ENCODE measurements around the gene MED15. TPM values are rescaled to one million over a fixed set of nuclear protein-coding genes. Genes with fewer than 3 reads are reported as not detected.

Gene MED15
- total RNA-seq, 4 donors from 2014 or later: 34.0 to 54.1 (median 38.9) TPM

GRCh38 chr22:20588092-20588842 lies 80.9 kb downstream of the MED15 start:
- intact Hi-C loops (cut with DNase I): no loop called here
- no peak overlapping the region for H3K27ac ChIP-seq (replicated peaks in 1 of 4)
- WGBS: 64% methylated on average over 2 of the region's 7 CpGs

DNA sequence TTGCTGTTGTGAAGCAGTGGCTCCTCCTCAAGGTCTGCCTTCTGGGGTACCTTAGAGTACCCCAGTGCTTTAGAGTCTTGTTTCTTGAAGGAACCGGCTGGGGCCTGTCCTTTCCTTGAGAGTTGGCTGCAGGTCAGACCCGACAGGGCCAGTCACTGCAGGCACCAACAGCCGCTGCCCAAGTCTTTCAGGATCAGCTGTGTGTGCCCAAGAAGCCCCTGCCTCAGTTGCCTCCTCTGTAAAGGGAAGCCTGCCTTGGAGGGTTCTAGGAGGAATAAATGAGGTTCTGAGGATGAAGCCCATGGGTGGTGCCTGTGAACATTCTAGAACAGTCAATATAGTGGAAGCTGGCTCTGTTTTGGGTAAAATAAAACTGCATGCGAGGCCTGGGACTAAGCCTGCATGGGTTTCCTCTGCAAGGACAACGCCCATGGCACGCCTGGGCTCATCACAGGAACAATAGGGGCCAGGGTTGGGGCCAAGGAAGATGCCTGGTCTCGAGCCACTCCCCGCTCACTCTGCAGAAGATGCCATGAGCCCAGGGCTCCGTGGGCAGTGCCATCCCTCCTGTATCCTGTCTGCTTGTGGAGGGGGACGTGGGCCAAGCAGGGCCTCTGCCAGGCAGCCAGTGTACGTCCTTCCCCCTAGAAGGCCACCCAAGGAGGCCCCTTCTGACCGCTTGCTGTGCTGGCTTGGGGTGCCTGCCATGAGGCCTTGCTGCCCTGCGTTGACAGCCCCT lies 81.6 kb downstream of the MED15 start:
- DNase-seq (ENCODE audit: extremely low spot score): no peak

More at GRCh38 chr22:20588092-20588842, 80.9 kb downstream of the MED15 start:
- no peak for DNase-seq (ENCODE audit: extremely low spot score)
- Histone ChIP-seq H3K36me3 (peaks cover 41 to 49% (median 47%) of the 10 kb centered on the region in 4 donors), H3K4me3 (no peak overlapping the region), H3K9me3 (no peaks in the 10 kb centered on the region), H3K27me3 (no peaks in the 10 kb centered on the region), H3K4me1 (no peaks in the 10 kb centered on the region)
- TF ChIP-seq, protein P1, sequence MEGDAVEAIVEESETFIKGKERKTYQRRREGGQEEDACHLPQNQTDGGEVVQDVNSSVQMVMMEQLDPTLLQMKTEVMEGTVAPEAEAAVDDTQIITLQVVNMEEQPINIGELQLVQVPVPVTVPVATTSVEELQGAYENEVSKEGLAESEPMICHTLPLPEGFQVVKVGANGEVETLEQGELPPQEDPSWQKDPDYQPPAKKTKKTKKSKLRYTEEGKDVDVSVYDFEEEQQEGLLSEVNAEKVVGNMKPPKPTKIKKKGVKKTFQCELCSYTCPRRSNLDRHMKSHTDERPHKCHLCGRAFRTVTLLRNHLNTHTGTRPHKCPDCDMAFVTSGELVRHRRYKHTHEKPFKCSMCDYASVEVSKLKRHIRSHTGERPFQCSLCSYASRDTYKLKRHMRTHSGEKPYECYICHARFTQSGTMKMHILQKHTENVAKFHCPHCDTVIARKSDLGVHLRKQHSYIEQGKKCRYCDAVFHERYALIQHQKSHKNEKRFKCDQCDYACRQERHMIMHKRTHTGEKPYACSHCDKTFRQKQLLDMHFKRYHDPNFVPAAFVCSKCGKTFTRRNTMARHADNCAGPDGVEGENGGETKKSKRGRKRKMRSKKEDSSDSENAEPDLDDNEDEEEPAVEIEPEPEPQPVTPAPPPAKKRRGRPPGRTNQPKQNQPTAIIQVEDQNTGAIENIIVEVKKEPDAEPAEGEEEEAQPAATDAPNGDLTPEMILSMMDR (IDR thresholded peaks at IDR 0.05): no peak
- no peak for TF ChIP-seq POLR2AphosphoS5 (IDR thresholded peaks at IDR 0.05)

DNA sequence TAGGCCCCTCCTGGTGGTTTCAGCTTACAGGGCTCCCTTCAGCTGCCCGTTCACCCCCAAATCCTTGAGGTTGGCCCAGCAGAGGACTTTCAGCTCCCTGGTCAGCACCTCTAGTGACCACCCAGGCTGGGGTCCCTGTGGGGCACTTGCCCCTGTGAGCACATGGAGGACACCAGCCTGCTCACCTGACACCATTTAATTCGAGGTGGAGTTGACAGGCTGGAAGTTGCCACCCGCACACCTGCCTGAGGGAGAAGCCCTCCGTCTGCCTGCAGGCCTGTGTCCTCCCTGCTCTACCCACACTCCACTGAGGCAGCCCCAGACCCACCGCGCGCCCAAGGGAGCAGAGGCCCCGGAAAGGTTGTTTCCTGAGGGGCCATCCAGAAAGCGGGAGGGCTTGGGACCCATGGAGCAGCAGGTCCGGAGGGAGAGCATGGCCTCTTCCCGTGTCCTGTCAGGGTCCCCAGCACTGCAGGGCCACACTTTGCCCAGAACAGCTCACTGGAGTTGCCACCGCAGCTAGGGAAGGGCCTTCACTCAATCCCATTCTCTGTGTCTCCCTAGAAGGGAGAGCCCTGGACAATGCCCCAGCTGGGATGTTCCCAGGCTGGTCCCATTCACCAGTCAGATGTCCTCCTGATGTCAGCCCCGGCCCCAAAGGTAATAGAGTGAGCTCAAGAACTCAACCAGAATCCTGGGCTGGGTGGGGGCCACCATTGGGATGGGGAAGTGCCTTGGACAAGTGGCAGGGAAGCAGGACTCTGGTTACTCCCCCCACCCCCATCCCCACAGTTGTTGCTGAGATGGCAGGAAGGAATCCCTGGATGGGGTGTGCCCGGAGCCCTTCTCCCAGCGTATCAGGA lies 82.4 kb downstream of the MED15 start:
- no peak for DNase-seq (ENCODE audit: extremely low spot score)
- Histone ChIP-seq H3K27me3 (no peaks in the 10 kb centered on the region), H3K27ac (replicated peaks in 1 of 4) (no peak overlapping the region), H3K9me3 (no peaks in the 10 kb centered on the region), H3K4me1 (no peaks in the 10 kb centered on the region), H3K36me3 (peaks cover 27 to 33% (median 32%) of the 10 kb centered on the region in 4 donors), H3K4me3 (no peak overlapping the region)
- WGBS: 76% methylated on average over 8 of the region's 15 CpGs
- intact Hi-C loops (cut with DNase I): no loop called here
- TF ChIP-seq POLR2A (IDR thresholded peaks at IDR 0.05; ENCODE audit: low read depth): no peak
- TF ChIP-seq, protein P1 (IDR thresholded peaks at IDR 0.05): no peak
- TF ChIP-seq POLR2AphosphoS5 (IDR thresholded peaks at IDR 0.05): no peak
- no peak for TF ChIP-seq EP300 (IDR thresholded peaks at IDR 0.05)

More for the DNA sequence above, 81.6 kb downstream of the MED15 start:
- Histone ChIP-seq H3K27ac (replicated peaks in 1 of 4) (no peak overlapping the region), H3K27me3 (no peaks in the 10 kb centered on the region), H3K9me3 (no peaks in the 10 kb centered on the region), H3K4me3 (no peak overlapping the region), H3K4me1 (no peaks in the 10 kb centered on the region), H3K36me3 (peaks cover 35 to 41% (median 40%) of the 10 kb centered on the region in 4 donors)
- intact Hi-C loops (cut with DNase I): no loop called here
- no peak for TF ChIP-seq POLR2AphosphoS5 (IDR thresholded peaks at IDR 0.05)
- 60% methylated on average over 1 of the region's 13 CpGs for WGBS

DNA sequence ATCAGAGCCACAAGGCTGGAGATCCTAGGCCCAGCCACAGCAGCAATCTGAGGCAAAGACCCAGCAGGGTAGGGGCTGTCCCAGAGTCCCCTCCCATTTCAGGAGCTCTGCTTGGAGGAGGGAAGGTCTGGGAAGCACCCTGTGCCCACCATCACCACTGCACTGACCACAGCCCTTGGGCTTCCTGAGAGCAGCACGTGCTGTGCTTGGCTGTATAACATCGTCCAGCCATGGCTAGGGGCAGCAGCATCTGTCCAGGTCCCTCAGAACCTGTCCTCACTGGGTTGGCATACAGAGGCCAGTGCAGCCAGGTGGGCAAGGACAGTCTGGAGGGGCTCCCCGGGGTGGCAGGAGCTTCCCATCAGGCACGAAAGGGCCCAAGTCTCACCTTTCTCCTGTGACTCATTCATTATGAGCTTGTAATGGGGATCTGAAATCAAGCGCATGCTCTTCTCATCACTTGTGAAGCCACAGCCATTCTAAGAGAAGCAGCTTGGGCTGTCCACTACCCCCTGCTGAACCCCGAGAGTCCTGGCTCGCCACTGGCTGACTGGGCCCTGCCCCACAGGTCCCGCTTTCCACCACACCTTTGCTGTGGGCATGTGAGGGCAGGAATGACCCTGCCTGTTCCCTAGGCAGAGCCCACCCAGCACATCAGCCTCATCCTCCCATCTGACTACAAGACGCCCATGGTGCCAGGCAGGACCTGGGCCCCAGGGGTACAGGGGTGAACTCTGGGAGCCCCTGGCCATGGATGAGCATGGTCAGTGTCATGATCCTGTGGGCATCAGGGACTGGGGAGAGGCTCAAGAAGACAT lies 83.3 kb downstream of the MED15 start:
- H3K36me3 ChIP-seq: peaks cover 19 to 24% (median 23%) of the 10 kb centered on the region in 4 donors
- TF ChIP-seq POLR2A (IDR thresholded peaks at IDR 0.05; ENCODE audit: low read depth) (no peak), POLR2AphosphoS5 (IDR thresholded peaks at IDR 0.05) (no peak), EP300 (IDR thresholded peaks at IDR 0.05) (no peak)
- TF ChIP-seq, protein P1 (IDR thresholded peaks at IDR 0.05): no peak
- H3K27me3 ChIP-seq: no peaks in the 10 kb centered on the region
- H3K9me3 ChIP-seq: no peaks in the 10 kb centered on the region
- H3K27ac ChIP-seq (replicated peaks in 1 of 4): no peak overlapping the region
- intact Hi-C loops (cut with DNase I): no loop called here
- no peak for DNase-seq (ENCODE audit: extremely low spot score)
- WGBS: 96% methylated on average over 5 of the region's 9 CpGs
- no peak overlapping the region for H3K4me3 ChIP-seq
- no peaks in the 10 kb centered on the region for H3K4me1 ChIP-seq

All from esophagus muscularis mucosa (tissue), 4 donors.